ENCODE data around the gene ERC2.

DNA sequence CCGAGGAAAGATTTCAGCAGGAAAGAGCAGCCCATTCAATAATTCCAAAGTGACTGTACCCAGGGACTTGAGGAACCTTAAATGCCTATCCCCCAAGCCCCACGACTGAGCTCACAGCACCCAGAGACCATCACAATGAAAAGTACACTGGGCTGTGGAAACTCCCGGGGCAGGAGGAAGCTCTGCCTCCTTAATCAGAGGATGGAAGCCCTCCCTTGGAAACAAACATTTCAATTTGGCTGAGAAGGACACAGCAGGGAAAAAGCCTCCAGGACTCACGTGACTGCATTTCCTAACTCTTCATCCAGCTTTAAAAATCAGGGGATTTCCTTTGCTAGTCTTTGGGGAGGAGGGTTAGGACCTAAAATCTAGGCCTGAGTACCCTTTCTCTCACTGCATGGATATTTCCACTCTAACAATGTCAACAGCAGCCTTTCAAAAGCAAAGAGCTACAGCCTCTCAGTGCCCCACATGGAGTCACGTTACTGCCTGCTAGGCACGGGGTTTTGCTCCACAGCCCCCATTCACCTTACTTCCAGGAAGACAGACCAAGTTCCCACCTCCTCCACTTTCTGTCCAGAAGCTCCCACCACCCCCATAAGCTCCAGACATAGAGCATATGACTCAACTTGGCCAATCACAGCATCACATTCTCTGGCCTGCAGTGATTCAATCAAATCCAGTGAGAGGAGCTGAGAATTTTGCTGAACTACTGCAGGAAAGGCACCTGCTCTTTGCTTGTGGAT, 912.2 kb downstream of the ERC2 start:
- no peak for TF ChIP-seq CTCF (IDR thresholded peaks at IDR 0.05; ENCODE audit: low read depth, low read length)
- TF ChIP-seq POLR2A (IDR thresholded peaks at IDR 0.05; ENCODE audit: extremely low read depth, insufficient read length), result no peak
- TF ChIP-seq, protein P1, sequence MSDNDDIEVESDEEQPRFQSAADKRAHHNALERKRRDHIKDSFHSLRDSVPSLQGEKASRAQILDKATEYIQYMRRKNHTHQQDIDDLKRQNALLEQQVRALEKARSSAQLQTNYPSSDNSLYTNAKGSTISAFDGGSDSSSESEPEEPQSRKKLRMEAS (IDR thresholded peaks at IDR 0.05; ENCODE audit: low read depth, low read length), result no peak

Data from NB4 (cell line).